Chondrocyte (in vitro differentiated cells): ENCODE measurements around the gene TMEM132C. TPM values are rescaled to one million over a fixed set of nuclear protein-coding genes. Genes with fewer than 3 reads are reported as not detected.

Experiments used
- DNase-seq: peaks from one replicate; pipeline ENCODE4 v3.0.0; 2021; ENCODE audit warnings: mixed read lengths, low spot score
- H3K27ac Mint-ChIP-seq: one replicate; pipeline ENCODE4 v1.8.0; 2021; ENCODE audit warnings: mild to moderate bottlenecking, moderate library complexity, mixed read lengths; ENCODE audit not compliant: unreplicated experiment
- H3K27me3 Mint-ChIP-seq: 2 replicates; pipeline ENCODE4 v1.8.0; 2021; ENCODE audit warnings: low read depth, mixed read lengths
- H3K36me3 Mint-ChIP-seq: 2 replicates; pipeline ENCODE4 v1.8.0; 2021; ENCODE audit warnings: low read depth, mixed read lengths
- H3K4me1 Mint-ChIP-seq: 2 replicates; pipeline ENCODE4 v1.8.0; 2021; ENCODE audit warnings: low read depth, mild to moderate bottlenecking, mixed read lengths
- H3K4me3 Mint-ChIP-seq: one replicate; pipeline ENCODE4 v1.8.0; 2021; ENCODE audit warnings: mild to moderate bottlenecking, moderate library complexity, mixed read lengths; ENCODE audit not compliant: unreplicated experiment
- H3K9me3 Mint-ChIP-seq: 2 replicates; pipeline ENCODE4 v1.8.0; 2021; ENCODE audit warnings: low read depth, mixed read lengths
- CTCF ChIP-seq: fragments of 200-600 bp; sonication (generic); IDR thresholded peaks from 2 replicates; pipeline ENCODE4 v1.5.0; 2021; ENCODE audit warnings: antibody characterized with exemption, mild to moderate bottlenecking, moderate library complexity
- total RNA-seq: library from RNA; stranded (reverse); gene quantifications from 3 replicates; pipeline ENCODE4 v1.2.1, GENCODE V29; 2021

The TMEM132C gene
- total RNA-seq, 1 donor from 2014 or later, result not detected

GRCh38 chr12:128288357-128288756, 21.4 kb downstream of the TMEM132C start:
- Mint-ChIP-seq H3K4me3 (no peak overlapping the region), H3K9me3 (peaks cover 6% of the 10 kb centered on the region), H3K4me1 (no peaks in the 10 kb centered on the region), H3K27me3 (peaks cover 5% of the 10 kb centered on the region), H3K36me3 (peaks cover 2% of the 10 kb centered on the region), H3K27ac (no peak overlapping the region)
- no peak for DNase-seq
- no peak for TF ChIP-seq CTCF

DNA sequence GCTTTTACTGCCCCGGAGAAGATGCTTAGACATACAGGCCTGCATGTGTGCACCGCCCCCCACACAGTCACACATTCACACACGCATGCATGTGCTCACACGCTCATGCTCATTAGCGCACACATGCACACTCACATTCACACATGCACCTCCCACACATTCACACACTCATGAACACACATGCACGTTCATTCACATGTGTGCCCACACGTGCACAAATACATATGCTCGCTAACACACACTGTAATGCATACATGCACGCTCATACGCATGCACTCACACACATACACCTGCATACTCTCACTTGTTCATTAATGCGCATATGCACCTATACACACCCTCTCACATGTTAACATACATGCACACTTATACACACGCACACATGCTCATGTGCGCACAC, 21.9 kb downstream of the TMEM132C start:
- no peak for DNase-seq
- Mint-ChIP-seq H3K4me1 (no peaks in the 10 kb centered on the region), H3K4me3 (no peak overlapping the region), H3K36me3 (no peaks in the 10 kb centered on the region), H3K27ac (no peak overlapping the region), H3K27me3 (peaks cover 4% of the 10 kb centered on the region), H3K9me3 (peaks cover under 1% of the 10 kb centered on the region)
- no peak for TF ChIP-seq CTCF

GRCh38 chr12:128290938-128291337, 24.0 kb downstream of the TMEM132C start:
- Mint-ChIP-seq H3K4me1 (no peaks in the 10 kb centered on the region), H3K27ac (no peak overlapping the region), H3K36me3 (no peaks in the 10 kb centered on the region), H3K27me3 (peaks cover 4% of the 10 kb centered on the region), H3K9me3 (no peaks in the 10 kb centered on the region), H3K4me3 (no peak overlapping the region)
- no peak for TF ChIP-seq CTCF
- no peak for DNase-seq

- Mint-ChIP-seq H3K4me1 (no peaks in the 10 kb centered on the region), H3K9me3 (peaks cover 14% of the 10 kb centered on the region), H3K27me3 (no peaks in the 10 kb centered on the region), H3K36me3 (no peaks in the 10 kb centered on the region), H3K27ac (no peak overlapping the region), H3K4me3 (no peak overlapping the region)
- TF ChIP-seq CTCF, result no peak
- DNase-seq, result no peak
These were observed 31.2 kb downstream of the TMEM132C start for GRCh38 chr12:128298091-128298748.

- TF ChIP-seq CTCF, result no peak
- Mint-ChIP-seq H3K9me3 (peaks cover 16% of the 10 kb centered on the region), H3K4me1 (no peaks in the 10 kb centered on the region)
These were observed 38.4 kb downstream of the TMEM132C start for GRCh38 chr12:128305336-128305892.

More at GRCh38 chr12:128305336-128305892, 38.4 kb downstream of the TMEM132C start:
- Mint-ChIP-seq H3K36me3 (no peaks in the 10 kb centered on the region), H3K27ac (no peak overlapping the region), H3K27me3 (no peaks in the 10 kb centered on the region), H3K4me3 (no peak overlapping the region)
- DNase-seq, result no peak
